HEK293 (cell line): ENCODE results near the gene SPATA31E1.

Source experiments
- CTCF ChIA-PET: fragments of 350-600 bp; formaldehyde crosslinking; extraction: SDS; loops from one replicate; lab custom pipeline; 2021; ENCODE audit warnings: antibody characterized with exemption; lab: Yijun Ruan, JAX
- POLR2A ChIA-PET: fragments of 300-600 bp; formaldehyde crosslinking; extraction: SDS; loops from one replicate; lab custom pipeline; 2020; ENCODE audit warnings: antibody characterized with exemption, inconsistent platforms; lab: Yijun Ruan, JAX
- H3K27ac ChIP-seq: fragments of 200-500 bp; sonication (Bioruptor generic); 2 replicates; pipeline ENCODE4 v1.5.1; 2014; ENCODE audit warnings: low read depth, low read length, control low read depth, inconsistent platforms; ENCODE audit errors: extremely low read depth
- H3K36me3 ChIP-seq, 2 experiments: fragments of 200-500 bp in 1 of 2; sonication (Bioruptor generic) in 1 of 2; 1 replicate in 1 of 2; 2 replicates in 1 of 2; pipeline ENCODE4 v1.5.1; 2014 to 2017; ENCODE audit warnings: inconsistent platforms in 2 of 2, low read length in 2 of 2; ENCODE audit not compliant: control insufficient read depth in 2 of 2, insufficient read depth in 1 of 2
- H3K4me1 ChIP-seq: fragments of 200-500 bp; sonication (Bioruptor generic); 2 replicates; pipeline ENCODE4 v1.5.1; 2014; ENCODE audit warnings: mild to moderate bottlenecking, low read length, inconsistent platforms; ENCODE audit not compliant: control insufficient read depth, insufficient read depth
- H3K4me3 ChIP-seq: 2 replicates; pipeline ENCODE4 v1.5.1; 2011; ENCODE audit warnings: low read depth, mild to moderate bottlenecking, control low read depth, low read length, moderate library complexity
- H3K9me3 ChIP-seq: fragments of 200-500 bp; sonication (Bioruptor generic); 2 replicates; pipeline ENCODE4 v1.5.1; 2014; ENCODE audit warnings: low read depth, low read length, inconsistent platforms; ENCODE audit not compliant: control insufficient read depth, insufficient read depth
- KLF16 ChIP-seq: fragments of 450-650 bp; formaldehyde crosslinking; IDR thresholded peaks from 2 replicates; pipeline ENCODE4 v1.5.1; 2017; ENCODE audit warnings: missing biosample characterization, missing genetic modification characterization
- KLF7 ChIP-seq: fragments of 450-650 bp; formaldehyde crosslinking; IDR thresholded peaks from 2 replicates; pipeline ENCODE4 v1.5.1; 2016; ENCODE audit warnings: missing biosample characterization, missing genetic modification characterization, borderline replicate concordance
- KLF9 ChIP-seq: fragments of 450-650 bp; formaldehyde crosslinking; IDR thresholded peaks from 2 replicates; pipeline ENCODE4 v1.5.1; 2016; ENCODE audit warnings: missing biosample characterization, missing genetic modification characterization, low read depth
- SP2 ChIP-seq: fragments of 450-650 bp; formaldehyde crosslinking; IDR thresholded peaks from 2 replicates; pipeline ENCODE4 v1.5.1; 2016; ENCODE audit warnings: missing biosample characterization, missing genetic modification characterization
- SP7 ChIP-seq: fragments of 450-650 bp; formaldehyde crosslinking; IDR thresholded peaks from 2 replicates; pipeline ENCODE4 v1.5.1; 2016; ENCODE audit warnings: missing biosample characterization, missing genetic modification characterization
- YY2 ChIP-seq: fragments of 450-650 bp; formaldehyde crosslinking; IDR thresholded peaks from 2 replicates; pipeline ENCODE4 v1.5.1; 2016; ENCODE audit warnings: missing biosample characterization, missing genetic modification characterization
- ZBTB7A ChIP-seq: fragments of 450-650 bp; formaldehyde crosslinking; IDR thresholded peaks from 2 replicates; pipeline ENCODE4 v1.5.1; 2016; ENCODE audit warnings: low read depth, missing biosample characterization, missing genetic modification characterization
- ZNF121 ChIP-seq: fragments of 450-650 bp; formaldehyde crosslinking; IDR thresholded peaks from 2 replicates; pipeline ENCODE4 v1.5.1; 2016; ENCODE audit warnings: missing biosample characterization, missing genetic modification characterization
- ZNF132 ChIP-seq: fragments of 450-650 bp; formaldehyde crosslinking; IDR thresholded peaks from 2 replicates; pipeline ENCODE4 v1.5.1; 2017; ENCODE audit warnings: missing biosample characterization, missing genetic modification characterization, borderline replicate concordance
- ZNF155 ChIP-seq: fragments of 450-650 bp; formaldehyde crosslinking; IDR thresholded peaks from 2 replicates; pipeline ENCODE4 v1.5.1; 2016; ENCODE audit warnings: missing biosample characterization, missing genetic modification characterization
- ZNF174 ChIP-seq: fragments of 450-650 bp; formaldehyde crosslinking; IDR thresholded peaks from 2 replicates; pipeline ENCODE4 v1.5.0; 2017; ENCODE audit warnings: missing biosample characterization, mild to moderate bottlenecking, missing genetic modification characterization
- ZNF175 ChIP-seq: fragments of 450-650 bp; formaldehyde crosslinking; IDR thresholded peaks from 2 replicates; pipeline ENCODE4 v1.5.1; 2016; ENCODE audit warnings: missing biosample characterization, missing genetic modification characterization
- ZNF184 ChIP-seq: fragments of 450-650 bp; IDR thresholded peaks from 2 replicates; pipeline ENCODE4 v1.5.1; 2018; ENCODE audit warnings: missing biosample characterization, mild to moderate bottlenecking, missing genetic modification characterization
- ZNF335 ChIP-seq: fragments of 450-650 bp; formaldehyde crosslinking; conservative IDR thresholded peaks from 2 replicates; pipeline ENCODE4 v1.5.1; 2016; ENCODE audit warnings: missing biosample characterization, missing genetic modification characterization
- ZNF426 ChIP-seq: fragments of 450-650 bp; formaldehyde crosslinking; IDR thresholded peaks from 2 replicates; pipeline ENCODE4 v1.5.1; 2017; ENCODE audit warnings: missing biosample characterization, missing genetic modification characterization, mild to moderate bottlenecking, inconsistent platforms, moderate library complexity
- ZNF433 ChIP-seq: fragments of 450-650 bp; formaldehyde crosslinking; IDR thresholded peaks from 2 replicates; pipeline ENCODE4 v1.5.1; 2016; ENCODE audit warnings: missing biosample characterization, missing genetic modification characterization, low read depth
- ZNF626 ChIP-seq: fragments of 450-650 bp; sonication (Bioruptor Pico); formaldehyde crosslinking; IDR thresholded peaks from 2 replicates; pipeline ENCODE4 v1.5.1; 2018; ENCODE audit warnings: missing biosample characterization, missing genetic modification characterization, inconsistent platforms
- ZNF701 ChIP-seq: fragments of 450-650 bp; formaldehyde crosslinking; IDR thresholded peaks from 2 replicates; pipeline ENCODE4 v1.5.1; 2016; ENCODE audit warnings: missing biosample characterization, missing genetic modification characterization
- ZNF76 ChIP-seq: fragments of 450-650 bp; formaldehyde crosslinking; IDR thresholded peaks from 2 replicates; pipeline ENCODE4; 2016; ENCODE audit warnings: low read depth, missing biosample characterization, missing genetic modification characterization, borderline replicate concordance
- ZSCAN16 ChIP-seq: fragments of 450-650 bp; formaldehyde crosslinking; IDR thresholded peaks from 2 replicates; pipeline ENCODE4 v1.5.1; 2016; ENCODE audit warnings: missing biosample characterization, missing genetic modification characterization
- TF ChIP-seq, protein P1 (sequence below): fragments of 450-650 bp; formaldehyde crosslinking; conservative IDR thresholded peaks from 2 replicates; pipeline ENCODE4 v1.5.1; 2016; ENCODE audit warnings: low read depth, missing biosample characterization, missing genetic modification characterization
- TF ChIP-seq, protein P2 (sequence below): fragments of 450-650 bp; formaldehyde crosslinking; optimal IDR thresholded peaks from 2 replicates; pipeline ENCODE3; 2016; ENCODE audit warnings: missing biosample characterization, mild to moderate bottlenecking, missing genetic modification characterization
- TF ChIP-seq, protein P3 (sequence below): fragments of 450-650 bp; formaldehyde crosslinking; IDR thresholded peaks from 2 replicates; pipeline ENCODE4; 2016; ENCODE audit warnings: missing biosample characterization, missing genetic modification characterization
- TF ChIP-seq, protein P4 (sequence below): fragments of 450-650 bp; formaldehyde crosslinking; IDR thresholded peaks from 2 replicates; pipeline ENCODE4 v1.5.1; 2016; ENCODE audit warnings: missing biosample characterization, missing genetic modification characterization

SPATA31E1 gene

DNA sequence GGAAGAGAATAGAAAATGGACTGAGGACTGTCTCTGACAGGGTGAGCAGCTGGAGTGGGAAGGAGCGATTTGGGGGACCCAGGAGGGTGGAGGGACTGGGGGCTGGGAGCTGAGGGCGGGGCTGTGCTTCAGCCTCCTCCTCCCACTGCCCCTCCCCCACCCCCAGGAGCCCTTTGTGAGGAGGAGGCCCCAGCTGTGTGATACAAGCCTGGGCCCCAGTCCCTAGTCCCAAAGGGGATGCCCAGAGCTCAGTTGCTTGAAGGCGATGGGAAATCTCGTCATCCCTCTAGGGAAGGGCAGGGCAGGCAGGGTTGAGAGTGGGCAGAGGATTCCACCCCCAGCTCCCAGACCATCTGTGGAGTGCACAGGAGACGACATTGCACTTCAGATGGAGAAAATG lies at the start of gene SPATA31E1:
TSS of gene SPATA31E1 (plus strand) at position 251 of the 400 bp plus-strand sequence. CDS start at position 266, 15 bp downstream.
- Histone ChIP-seq H3K4me3 (no peak within 1 kb of the TSS), H3K36me3 (no peaks in the 10 kb centered on the region), H3K4me1 (no peaks in the 10 kb centered on the region), H3K9me3 (no peaks in the 10 kb centered on the region), H3K27ac (no peak within 1 kb of the TSS)
- ChIA-PET POLR2A (no interaction called here), CTCF (interaction anchor here (1.4 kb wide), 1 partner anchor 9 kb away, joined by 3 read pairs; no protein-coding TSS in a partner anchor)
- TF ChIP-seq SP2 = no peak
- TF ChIP-seq ZNF433 (tag by site-specific recombination) = no peak
- TF ChIP-seq ZSCAN16 (tag by site-specific recombination) = no peak
- no peak for TF ChIP-seq ZNF121 (tag by site-specific recombination)
- TF ChIP-seq, protein P1, sequence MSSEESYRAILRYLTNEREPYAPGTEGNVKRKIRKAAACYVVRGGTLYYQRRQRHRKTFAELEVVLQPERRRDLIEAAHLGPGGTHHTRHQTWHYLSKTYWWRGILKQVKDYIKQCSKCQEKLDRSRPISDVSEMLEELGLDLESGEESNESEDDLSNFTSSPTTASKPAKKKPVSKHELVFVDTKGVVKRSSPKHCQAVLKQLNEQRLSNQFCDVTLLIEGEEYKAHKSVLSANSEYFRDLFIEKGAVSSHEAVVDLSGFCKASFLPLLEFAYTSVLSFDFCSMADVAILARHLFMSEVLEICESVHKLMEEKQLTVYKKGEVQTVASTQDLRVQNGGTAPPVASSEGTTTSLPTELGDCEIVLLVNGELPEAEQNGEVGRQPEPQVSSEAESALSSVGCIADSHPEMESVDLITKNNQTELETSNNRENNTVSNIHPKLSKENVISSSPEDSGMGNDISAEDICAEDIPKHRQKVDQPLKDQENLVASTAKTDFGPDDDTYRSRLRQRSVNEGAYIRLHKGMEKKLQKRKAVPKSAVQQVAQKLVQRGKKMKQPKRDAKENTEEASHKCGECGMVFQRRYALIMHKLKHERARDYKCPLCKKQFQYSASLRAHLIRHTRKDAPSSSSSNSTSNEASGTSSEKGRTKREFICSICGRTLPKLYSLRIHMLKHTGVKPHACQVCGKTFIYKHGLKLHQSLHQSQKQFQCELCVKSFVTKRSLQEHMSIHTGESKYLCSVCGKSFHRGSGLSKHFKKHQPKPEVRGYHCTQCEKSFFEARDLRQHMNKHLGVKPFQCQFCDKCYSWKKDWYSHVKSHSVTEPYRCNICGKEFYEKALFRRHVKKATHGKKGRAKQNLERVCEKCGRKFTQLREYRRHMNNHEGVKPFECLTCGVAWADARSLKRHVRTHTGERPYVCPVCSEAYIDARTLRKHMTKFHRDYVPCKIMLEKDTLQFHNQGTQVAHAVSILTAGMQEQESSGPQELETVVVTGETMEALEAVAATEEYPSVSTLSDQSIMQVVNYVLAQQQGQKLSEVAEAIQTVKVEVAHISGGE (tag by site-specific recombination) = no peak
- TF ChIP-seq, protein P2, sequence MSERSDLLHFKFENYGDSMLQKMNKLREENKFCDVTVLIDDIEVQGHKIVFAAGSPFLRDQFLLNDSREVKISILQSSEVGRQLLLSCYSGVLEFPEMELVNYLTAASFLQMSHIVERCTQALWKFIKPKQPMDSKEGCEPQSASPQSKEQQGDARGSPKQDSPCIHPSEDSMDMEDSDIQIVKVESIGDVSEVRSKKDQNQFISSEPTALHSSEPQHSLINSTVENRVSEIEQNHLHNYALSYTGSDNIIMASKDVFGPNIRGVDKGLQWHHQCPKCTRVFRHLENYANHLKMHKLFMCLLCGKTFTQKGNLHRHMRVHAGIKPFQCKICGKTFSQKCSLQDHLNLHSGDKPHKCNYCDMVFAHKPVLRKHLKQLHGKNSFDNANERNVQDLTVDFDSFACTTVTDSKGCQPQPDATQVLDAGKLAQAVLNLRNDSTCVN = no peak
- no peak for TF ChIP-seq KLF16 (tag by site-specific recombination)
- no peak for TF ChIP-seq ZNF184 (tag by site-specific recombination)

DNA sequence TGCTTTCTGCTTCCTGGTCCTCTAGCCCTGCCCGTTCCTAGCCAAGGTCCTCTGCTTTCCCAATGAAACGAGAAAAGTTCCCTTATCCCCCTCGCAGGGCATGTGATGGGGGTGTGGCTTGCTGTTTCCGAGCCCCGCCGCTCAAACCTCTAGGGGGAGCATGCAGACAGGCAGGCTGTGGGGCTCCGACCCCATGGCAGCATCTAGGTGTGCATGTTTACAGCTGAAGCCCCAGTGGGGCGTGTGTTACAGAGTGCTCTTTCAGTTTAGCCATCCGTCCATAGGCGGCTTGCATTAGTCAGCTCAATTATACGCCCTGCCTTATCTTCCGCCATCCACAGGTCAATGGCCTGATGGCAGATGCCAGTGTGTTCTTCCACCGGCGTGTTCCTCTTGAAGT lies 48.3 kb upstream of the SPATA31E1 start:
- Histone ChIP-seq H3K27ac (no peak overlapping the region), H3K4me1 (no peaks in the 10 kb centered on the region), H3K9me3 (no peaks in the 10 kb centered on the region), H3K4me3 (no peak overlapping the region), H3K36me3 (no peaks in the 10 kb centered on the region)
- ChIA-PET CTCF (no interaction called here), POLR2A (no interaction called here)
- TF ChIP-seq KLF7 (tag by site-specific recombination) (no peak), SP7 (tag by site-specific recombination) (no peak), ZNF132 (no peak), ZNF175 (tag by site-specific recombination) (no peak), KLF9 (tag by site-specific recombination) (no peak), ZNF626 (tag by site-specific recombination) (no peak), ZNF76 (no peak), ZNF155 (no peak), ZNF701 (tag by site-specific recombination) (no peak), ZNF335 (no peak), ZNF426 (tag by site-specific recombination) (no peak), ZNF174 (tag by site-specific recombination) (no peak), YY2 (tag by site-specific recombination) (no peak), ZBTB7A (tag by site-specific recombination) (no peak)
- TF ChIP-seq, protein P3, sequence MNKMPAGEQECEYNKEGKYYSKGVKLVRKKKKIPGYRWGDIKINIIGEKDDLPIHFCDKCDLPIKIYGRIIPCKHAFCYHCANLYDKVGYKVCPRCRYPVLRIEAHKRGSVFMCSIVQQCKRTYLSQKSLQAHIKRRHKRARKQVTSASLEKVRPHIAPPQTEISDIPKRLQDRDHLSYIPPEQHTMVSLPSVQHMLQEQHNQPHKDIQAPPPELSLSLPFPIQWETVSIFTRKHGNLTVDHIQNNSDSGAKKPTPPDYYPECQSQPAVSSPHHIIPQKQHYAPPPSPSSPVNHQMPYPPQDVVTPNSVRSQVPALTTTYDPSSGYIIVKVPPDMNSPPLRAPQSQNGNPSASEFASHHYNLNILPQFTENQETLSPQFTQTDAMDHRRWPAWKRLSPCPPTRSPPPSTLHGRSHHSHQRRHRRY (tag by site-specific recombination) = no peak
- TF ChIP-seq, protein P4, sequence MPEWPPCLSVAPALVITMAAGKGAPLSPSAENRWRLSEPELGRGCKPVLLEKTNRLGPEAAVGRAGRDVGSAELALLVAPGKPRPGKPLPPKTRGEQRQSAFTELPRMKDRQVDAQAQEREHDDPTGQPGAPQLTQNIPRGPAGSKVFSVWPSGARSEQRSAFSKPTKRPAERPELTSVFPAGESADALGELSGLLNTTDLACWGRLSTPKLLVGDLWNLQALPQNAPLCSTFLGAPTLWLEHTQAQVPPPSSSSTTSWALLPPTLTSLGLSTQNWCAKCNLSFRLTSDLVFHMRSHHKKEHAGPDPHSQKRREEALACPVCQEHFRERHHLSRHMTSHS (tag by site-specific recombination) = no peak
